HCT116 (cell line): Measurements from ENCODE around the gene PLCH2. TPM values are rescaled to one million over a fixed set of nuclear protein-coding genes. Genes with fewer than 3 reads are reported as not detected.

ENCODE experiments used
- ATAC-seq: fragments of 200-7000 bp; cut with Tn5 transposase; 2 replicates; pipeline ENCODE4 v1.9.1; 2020; ENCODE audit warnings: mild to moderate bottlenecking, moderate library complexity
- BruUV-seq: library from RNA; stranded (reverse); fragments of 400-500 nt; replicated peaks from 2 replicates; lab custom pipeline; 2021; lab: Mats Ljungman, UMichigan
- CTCF ChIA-PET: fragments of 300-600 bp; sonication (Branson Sonifier 250); formaldehyde crosslinking; loops from one replicate; lab custom pipeline; 2021; ENCODE audit warnings: antibody characterized with exemption; lab: Charles Lee
- POLR2A ChIA-PET: fragments of 300-600, 350-600 bp; sonication (Branson Sonifier 250); formaldehyde crosslinking; loops from one replicate; lab custom pipeline; 2021; ENCODE audit warnings: antibody characterized with exemption; lab: Charles Lee
- RAD21 ChIA-PET, 2 experiments: fragments of 300-600 bp; sonication (Branson Sonifier 250); formaldehyde crosslinking; loops; one replicate each; lab custom pipeline; 2023; ENCODE audit warnings: low total read pairs in 2 of 2; ENCODE audit not compliant: uncharacterized antibody in 2 of 2, unreplicated experiment in 2 of 2, low non-redundant PET in 1 of 2; lab: Charles Lee
- DNase-seq: peaks from one replicate; pipeline ENCODE4 v3.0.0-alpha.2; 2010; ENCODE audit warnings: low read depth, low spot score
- H2AFZ ChIP-seq: fragments of 200-600 bp; shearing (Covaris generic), sonication (generic); 2 replicates; pipeline ENCODE4 v1.6.1; 2017; ENCODE audit warnings: low read depth, mixed run types, mixed read lengths, antibody characterized with exemption, low read length; ENCODE audit not compliant: poor library complexity, severe bottlenecking
- H3K27ac ChIP-seq: 2 replicates; pipeline ENCODE4 v1.5.1; 2012; ENCODE audit warnings: low read depth, low read length
- H3K27me3 ChIP-seq: fragments of 200-600 bp; sonication (generic); 2 replicates; pipeline ENCODE4 v1.6.1; 2016; ENCODE audit warnings: mixed run types, low read length, mixed read lengths; ENCODE audit not compliant: insufficient read depth
- H3K36me3 ChIP-seq, 2 experiments: fragments of 200-500 bp in 1 of 2; fragments of 200-600 bp in 1 of 2; sonication (Bioruptor generic) in 1 of 2; sonication (generic) in 1 of 2; 2 replicates each; pipeline versions ENCODE4 v1.5.1 to v1.6.1; 2014 to 2016; ENCODE audit warnings: low read length in 2 of 2, inconsistent platforms in 1 of 2, mixed read lengths in 1 of 2, mixed run types in 1 of 2; ENCODE audit not compliant: insufficient read depth in 2 of 2, control insufficient read depth in 1 of 2
- H3K4me1 ChIP-seq, 2 experiments: fragments of 200-600 bp in 1 of 2; sonication (generic) in 1 of 2; 2 replicates each; pipeline versions ENCODE4 v1.5.1 to v1.6.1; 2012 to 2017; ENCODE audit warnings: low read length in 2 of 2, inconsistent platforms in 1 of 2, mild to moderate bottlenecking in 1 of 2, mixed read lengths in 1 of 2, mixed run types in 1 of 2, moderate library complexity in 1 of 2; ENCODE audit not compliant: insufficient read depth in 2 of 2, control insufficient read depth in 1 of 2
- H3K4me2 ChIP-seq: fragments of 200-600 bp; sonication (generic); 2 replicates; pipeline ENCODE4 v1.6.1; 2017; ENCODE audit warnings: mixed run types, low read length, mixed read lengths
- H3K4me3 ChIP-seq, 2 experiments: fragments of 200-600 bp in 1 of 2; sonication (generic) in 1 of 2; replicated peaks in 1 of 2; 2 replicates each; pipeline ENCODE4 v1.5.1; 2011 to 2016; ENCODE audit warnings: low read length in 2 of 2, control low read depth in 1 of 2, low read depth in 1 of 2, mild to moderate bottlenecking in 1 of 2, mixed read lengths in 1 of 2, mixed run types in 1 of 2
- H3K79me2 ChIP-seq: fragments of 200-600 bp; sonication (generic); 2 replicates; pipeline ENCODE4 v1.6.1; 2017; ENCODE audit warnings: mild to moderate bottlenecking, mixed run types, low read length, moderate library complexity, mixed read lengths; ENCODE audit not compliant: insufficient read depth
- H3K9ac ChIP-seq: fragments of 200-600 bp; sonication (generic); 2 replicates; pipeline ENCODE4 v1.6.1; 2016; ENCODE audit warnings: low read length, mixed read lengths
- H3K9me2 ChIP-seq: fragments of 200-600 bp; sonication (generic), shearing (Covaris generic); 2 replicates; pipeline ENCODE4 v1.6.1; 2017; ENCODE audit warnings: mixed run types, mild to moderate bottlenecking, moderate library complexity; ENCODE audit not compliant: insufficient read depth
- H3K9me3 ChIP-seq, 2 experiments: fragments of 200-500 bp in 1 of 2; fragments of 200-600 bp in 1 of 2; sonication (Bioruptor generic) in 1 of 2; sonication (generic) in 1 of 2; 2 replicates each; pipeline ENCODE4 v1.6.1; 2014 to 2017; ENCODE audit warnings: low read length in 2 of 2, mixed read lengths in 2 of 2, inconsistent platforms in 1 of 2, low read depth in 1 of 2, mild to moderate bottlenecking in 1 of 2, mixed run types in 1 of 2, moderate library complexity in 1 of 2; ENCODE audit not compliant: control insufficient read depth in 1 of 2, insufficient read depth in 1 of 2
- H4K20me1 ChIP-seq: fragments of 200-600 bp; sonication (generic), shearing (Covaris generic); 2 replicates; pipeline ENCODE4 v1.6.1; 2017; ENCODE audit warnings: mixed run types, mild to moderate bottlenecking, moderate library complexity; ENCODE audit not compliant: insufficient read depth
- CBX3 ChIP-seq: IDR thresholded peaks from 2 replicates; pipeline ENCODE4 v1.6.1; 2012; ENCODE audit warnings: low read depth
- EGR1 ChIP-seq: IDR thresholded peaks from 2 replicates; pipeline ENCODE4 v1.6.1; 2012; ENCODE audit warnings: low read depth
- EZH2phosphoT487 ChIP-seq: fragments of 200-600 bp; IDR thresholded peaks from 2 replicates; pipeline ENCODE4 v1.6.1; 2018; ENCODE audit warnings: antibody characterized with exemption, borderline replicate concordance
- JUND ChIP-seq: IDR thresholded peaks from 2 replicates; pipeline ENCODE4 v1.6.1; 2012
- POLR2A ChIP-seq: IDR thresholded peaks from 2 replicates; pipeline ENCODE4 v1.7.0; 2011; ENCODE audit warnings: borderline replicate concordance; ENCODE audit not compliant: insufficient read depth, insufficient read length; ENCODE audit errors: extremely low read depth
- POLR2AphosphoS5 ChIP-seq: IDR thresholded peaks from 2 replicates; pipeline ENCODE4 v1.6.1; 2011; ENCODE audit warnings: mild to moderate bottlenecking, low read depth, low read length, moderate library complexity
- RAD21 ChIP-seq: IDR thresholded peaks from 2 replicates; pipeline ENCODE4 v1.6.1; 2012; ENCODE audit warnings: low read depth, mild to moderate bottlenecking
- SIN3A ChIP-seq: IDR thresholded peaks from 2 replicates; pipeline ENCODE4 v1.6.1; 2012; ENCODE audit warnings: low read depth
- SP1 ChIP-seq: IDR thresholded peaks from 2 replicates; pipeline ENCODE4 v1.6.1; 2012; ENCODE audit warnings: low read depth
- SRF ChIP-seq: IDR thresholded peaks from 2 replicates; pipeline ENCODE4 v1.6.1; 2012; ENCODE audit warnings: low read depth
- TCF7L2 ChIP-seq: IDR thresholded peaks from 2 replicates; pipeline ENCODE4 v1.7.0; 2011; ENCODE audit warnings: borderline replicate concordance, inconsistent platforms; ENCODE audit not compliant: insufficient read depth, insufficient read length; ENCODE audit errors: extremely low read depth
- YY1 ChIP-seq: IDR thresholded peaks from 2 replicates; pipeline ENCODE4 v1.6.1; 2011; ENCODE audit warnings: low read length, low read depth, moderate library complexity, mild to moderate bottlenecking; ENCODE audit not compliant: insufficient replicate concordance; ENCODE audit errors: extremely low read depth
- ZFX ChIP-seq: fragments of 450-650 bp; IDR thresholded peaks from 2 replicates; pipeline ENCODE4 v1.6.1; 2017
- ZNF274 ChIP-seq: fragments of 200-500 bp; sonication (Bioruptor generic); IDR thresholded peaks from 2 replicates; pipeline ENCODE4 v1.6.1; 2014; ENCODE audit warnings: mild to moderate bottlenecking, low read depth, low read length, inconsistent platforms
- intact Hi-C: fragments of 100-400 bp; cut with micrococcal nuclease; formaldehyde crosslinking; loops from 2 replicates; pipeline ENCODE4 v1.10.0; 2022
- total RNA-seq: library from RNA; stranded (reverse); gene quantifications from one replicate; pipeline ENCODE4 v1.2.1, GENCODE V29; 2021; ENCODE audit not compliant: unreplicated experiment
- TF ChIP-seq, protein P1 (sequence below), 3 experiments: fragments of 200-600 bp in 1 of 3; sonication (generic) in 1 of 3; IDR thresholded peaks in 2 of 3; conservative IDR thresholded peaks in 1 of 3; 2 replicates each; pipeline ENCODE4 v1.5.1; 2012 to 2017; ENCODE audit warnings: low read depth in 2 of 3, low read length in 2 of 3, antibody characterized with exemption in 1 of 3, borderline replicate concordance in 1 of 3, control low read depth in 1 of 3, mild to moderate bottlenecking in 1 of 3, mixed read lengths in 1 of 3, mixed run types in 1 of 3, moderate library complexity in 1 of 3; ENCODE audit not compliant: insufficient read depth in 1 of 3
- TF ChIP-seq, protein P2 (sequence below): IDR thresholded peaks from 2 replicates; pipeline ENCODE4 v1.6.1; 2012
- TF ChIP-seq, protein P3 (sequence below): IDR thresholded peaks from 2 replicates; pipeline ENCODE4 v1.6.1; 2012; ENCODE audit warnings: low read depth
- TF ChIP-seq, protein P4 (sequence below): IDR thresholded peaks from 2 replicates; pipeline ENCODE4 v1.6.1; 2012

The PLCH2 gene
- total RNA-seq, 1 experiment from 2014 or later, result 2.0 TPM

DNA sequence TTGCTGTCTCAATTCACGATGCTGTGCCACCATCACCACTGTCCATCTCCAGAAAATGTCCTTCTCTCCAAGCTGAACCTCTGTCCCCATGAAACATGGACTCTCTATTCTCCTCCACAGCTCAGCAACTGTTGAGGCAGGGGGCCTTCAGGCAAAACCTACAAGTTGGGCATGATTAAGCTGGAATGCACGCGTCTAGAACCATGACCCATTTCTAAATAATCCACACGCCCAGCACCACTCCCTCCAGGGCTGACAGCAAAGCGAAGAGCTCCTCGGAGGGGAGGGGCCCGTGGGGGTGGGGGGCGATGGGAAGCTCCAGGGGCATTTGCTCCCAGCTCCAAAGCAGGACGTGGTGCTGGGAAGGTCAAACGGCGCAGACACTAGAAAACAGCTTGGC, 57.3 kb downstream of the PLCH2 start:
- no TSS peak for BruUV-seq
- Histone ChIP-seq H3K27me3 (no peaks in the 10 kb centered on the region), H3K4me1 (peaks cover 12 to 31% of the 10 kb centered on the region in 2 experiments; a peak in 3 of 4 replicates), H3K9ac (no peak overlapping the region), H3K36me3 (no peaks in the 10 kb centered on the region), H2AFZ (no peak overlapping the region), H3K4me3 (no peak overlapping the region), H3K79me2 (no peaks in the 10 kb centered on the region), H4K20me1 (no peaks in the 10 kb centered on the region), H3K9me3 (no peaks in the 10 kb centered on the region), H3K4me2 (peak overlapping the region; percentile 28), H3K9me2 (no peaks in the 10 kb centered on the region), H3K27ac (no peak overlapping the region)
- TF ChIP-seq ZNF274 (no peak), EGR1 (no peak), EZH2phosphoT487 (no peak), SIN3A (no peak), POLR2A (no peak), YY1 (no peak), SRF (no peak), RAD21 (no peak), CBX3 (no peak), JUND (no peak), TCF7L2 (no peak), ZFX (no peak), SP1 (no peak), POLR2AphosphoS5 (no peak)
- TF ChIP-seq, protein P1, sequence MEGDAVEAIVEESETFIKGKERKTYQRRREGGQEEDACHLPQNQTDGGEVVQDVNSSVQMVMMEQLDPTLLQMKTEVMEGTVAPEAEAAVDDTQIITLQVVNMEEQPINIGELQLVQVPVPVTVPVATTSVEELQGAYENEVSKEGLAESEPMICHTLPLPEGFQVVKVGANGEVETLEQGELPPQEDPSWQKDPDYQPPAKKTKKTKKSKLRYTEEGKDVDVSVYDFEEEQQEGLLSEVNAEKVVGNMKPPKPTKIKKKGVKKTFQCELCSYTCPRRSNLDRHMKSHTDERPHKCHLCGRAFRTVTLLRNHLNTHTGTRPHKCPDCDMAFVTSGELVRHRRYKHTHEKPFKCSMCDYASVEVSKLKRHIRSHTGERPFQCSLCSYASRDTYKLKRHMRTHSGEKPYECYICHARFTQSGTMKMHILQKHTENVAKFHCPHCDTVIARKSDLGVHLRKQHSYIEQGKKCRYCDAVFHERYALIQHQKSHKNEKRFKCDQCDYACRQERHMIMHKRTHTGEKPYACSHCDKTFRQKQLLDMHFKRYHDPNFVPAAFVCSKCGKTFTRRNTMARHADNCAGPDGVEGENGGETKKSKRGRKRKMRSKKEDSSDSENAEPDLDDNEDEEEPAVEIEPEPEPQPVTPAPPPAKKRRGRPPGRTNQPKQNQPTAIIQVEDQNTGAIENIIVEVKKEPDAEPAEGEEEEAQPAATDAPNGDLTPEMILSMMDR (IDR thresholded peaks at IDR 0.05 in 2 of 3, conservative IDR thresholded peaks at IDR 0.05 in 1 of 3; ENCODE audit: borderline replicate concordance in 1 of 3, insufficient read depth in 1 of 3, low read depth in 2 of 3, low read length in 2 of 3), result no peak
- TF ChIP-seq, protein P2, sequence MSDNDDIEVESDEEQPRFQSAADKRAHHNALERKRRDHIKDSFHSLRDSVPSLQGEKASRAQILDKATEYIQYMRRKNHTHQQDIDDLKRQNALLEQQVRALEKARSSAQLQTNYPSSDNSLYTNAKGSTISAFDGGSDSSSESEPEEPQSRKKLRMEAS, result no peak
- TF ChIP-seq, protein P3, sequence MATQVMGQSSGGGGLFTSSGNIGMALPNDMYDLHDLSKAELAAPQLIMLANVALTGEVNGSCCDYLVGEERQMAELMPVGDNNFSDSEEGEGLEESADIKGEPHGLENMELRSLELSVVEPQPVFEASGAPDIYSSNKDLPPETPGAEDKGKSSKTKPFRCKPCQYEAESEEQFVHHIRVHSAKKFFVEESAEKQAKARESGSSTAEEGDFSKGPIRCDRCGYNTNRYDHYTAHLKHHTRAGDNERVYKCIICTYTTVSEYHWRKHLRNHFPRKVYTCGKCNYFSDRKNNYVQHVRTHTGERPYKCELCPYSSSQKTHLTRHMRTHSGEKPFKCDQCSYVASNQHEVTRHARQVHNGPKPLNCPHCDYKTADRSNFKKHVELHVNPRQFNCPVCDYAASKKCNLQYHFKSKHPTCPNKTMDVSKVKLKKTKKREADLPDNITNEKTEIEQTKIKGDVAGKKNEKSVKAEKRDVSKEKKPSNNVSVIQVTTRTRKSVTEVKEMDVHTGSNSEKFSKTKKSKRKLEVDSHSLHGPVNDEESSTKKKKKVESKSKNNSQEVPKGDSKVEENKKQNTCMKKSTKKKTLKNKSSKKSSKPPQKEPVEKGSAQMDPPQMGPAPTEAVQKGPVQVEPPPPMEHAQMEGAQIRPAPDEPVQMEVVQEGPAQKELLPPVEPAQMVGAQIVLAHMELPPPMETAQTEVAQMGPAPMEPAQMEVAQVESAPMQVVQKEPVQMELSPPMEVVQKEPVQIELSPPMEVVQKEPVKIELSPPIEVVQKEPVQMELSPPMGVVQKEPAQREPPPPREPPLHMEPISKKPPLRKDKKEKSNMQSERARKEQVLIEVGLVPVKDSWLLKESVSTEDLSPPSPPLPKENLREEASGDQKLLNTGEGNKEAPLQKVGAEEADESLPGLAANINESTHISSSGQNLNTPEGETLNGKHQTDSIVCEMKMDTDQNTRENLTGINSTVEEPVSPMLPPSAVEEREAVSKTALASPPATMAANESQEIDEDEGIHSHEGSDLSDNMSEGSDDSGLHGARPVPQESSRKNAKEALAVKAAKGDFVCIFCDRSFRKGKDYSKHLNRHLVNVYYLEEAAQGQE, result no peak
- TF ChIP-seq, protein P4, sequence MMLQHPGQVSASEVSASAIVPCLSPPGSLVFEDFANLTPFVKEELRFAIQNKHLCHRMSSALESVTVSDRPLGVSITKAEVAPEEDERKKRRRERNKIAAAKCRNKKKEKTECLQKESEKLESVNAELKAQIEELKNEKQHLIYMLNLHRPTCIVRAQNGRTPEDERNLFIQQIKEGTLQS, result no peak
- CTCF ChIA-PET, result no interaction called here
- POLR2A ChIA-PET, result interaction anchor here (1.3 kb wide), 1 partner anchor 13 kb away, joined by 3 read pairs; no protein-coding TSS in a partner anchor
- ATAC-seq (no peak), DNase-seq (no peak)
- intact Hi-C loops, result no loop called here
- RAD21 ChIA-PET, result no interaction called here
